C4-2B (cell line): Measurements from ENCODE around the gene KIDINS220.

Source experiments
- ZFX ChIP-seq: fragments of 450-650 bp; IDR thresholded peaks from 2 replicates; pipeline ENCODE4 v1.6.1; 2017
- TF ChIP-seq, protein P1 (sequence below): fragments of 450-650 bp; conservative IDR thresholded peaks from 2 replicates; pipeline ENCODE4 v1.5.1; 2017; ENCODE audit warnings: mild to moderate bottlenecking

DNA sequence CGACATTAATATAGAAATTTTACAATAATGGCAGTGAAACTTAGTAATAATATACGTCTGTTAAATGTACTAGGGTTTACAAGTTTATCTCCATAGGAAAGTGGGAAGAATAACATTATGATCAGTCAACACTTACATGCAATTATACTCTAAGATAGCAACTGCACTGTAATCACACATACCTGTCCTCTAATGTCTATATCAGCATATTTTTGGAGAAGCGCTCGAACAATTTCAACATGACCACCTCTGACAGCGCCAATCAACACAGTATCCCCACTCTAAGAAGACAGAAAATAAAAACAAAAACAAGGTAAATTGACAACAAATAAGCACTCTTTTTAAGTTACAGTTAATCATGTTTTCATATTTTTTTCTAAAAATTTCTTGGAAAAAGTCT lies 37.2 kb downstream of the KIDINS220 start:
- TF ChIP-seq, protein P1, sequence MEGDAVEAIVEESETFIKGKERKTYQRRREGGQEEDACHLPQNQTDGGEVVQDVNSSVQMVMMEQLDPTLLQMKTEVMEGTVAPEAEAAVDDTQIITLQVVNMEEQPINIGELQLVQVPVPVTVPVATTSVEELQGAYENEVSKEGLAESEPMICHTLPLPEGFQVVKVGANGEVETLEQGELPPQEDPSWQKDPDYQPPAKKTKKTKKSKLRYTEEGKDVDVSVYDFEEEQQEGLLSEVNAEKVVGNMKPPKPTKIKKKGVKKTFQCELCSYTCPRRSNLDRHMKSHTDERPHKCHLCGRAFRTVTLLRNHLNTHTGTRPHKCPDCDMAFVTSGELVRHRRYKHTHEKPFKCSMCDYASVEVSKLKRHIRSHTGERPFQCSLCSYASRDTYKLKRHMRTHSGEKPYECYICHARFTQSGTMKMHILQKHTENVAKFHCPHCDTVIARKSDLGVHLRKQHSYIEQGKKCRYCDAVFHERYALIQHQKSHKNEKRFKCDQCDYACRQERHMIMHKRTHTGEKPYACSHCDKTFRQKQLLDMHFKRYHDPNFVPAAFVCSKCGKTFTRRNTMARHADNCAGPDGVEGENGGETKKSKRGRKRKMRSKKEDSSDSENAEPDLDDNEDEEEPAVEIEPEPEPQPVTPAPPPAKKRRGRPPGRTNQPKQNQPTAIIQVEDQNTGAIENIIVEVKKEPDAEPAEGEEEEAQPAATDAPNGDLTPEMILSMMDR: no peak
- TF ChIP-seq ZFX: no peak
